HG02884 (cell line): ENCODE measurements around the gene BRPF1.
"Not testable (repeated sequence)": the region's sequence is repeated elsewhere in the genome, so short reads cannot be mapped to it uniquely, and the experiment has no call there.

ENCODE experiments used
- ATAC-seq: cut with Tn5 transposase; IDR thresholded peaks from one replicate; pipeline ENCODE4 v1.9.1; 2021; ENCODE audit warnings: mild to moderate bottlenecking, moderate library complexity; ENCODE audit not compliant: unreplicated experiment

Gene BRPF1

GRCh38 chr3:9767418-9767817, 35.9 kb downstream of the BRPF1 start:
- ATAC-seq, result no peak

GRCh38 chr3:9768141-9768775, 36.7 kb downstream of the BRPF1 start:
- ATAC-seq, result no peak

- ATAC-seq, result no peak
Observed at GRCh38 chr3:9769012-9769411, 37.5 kb downstream of the BRPF1 start.

GRCh38 chr3:9769426-9770275, 38.1 kb downstream of the BRPF1 start, which contains the start of gene CAMK1:
TSS of gene CAMK1 (minus strand) at chr3:9769947. CDS start at chr3:9767749, 2,198 bp downstream.
- ATAC-seq, result peak; percentile 74

- no peak for ATAC-seq
Observed at GRCh38 chr3:9770276-9770812, 38.8 kb downstream of the BRPF1 start.

- ATAC-seq, result not testable (repeated sequence)
Observed at GRCh38 chr3:9771007-9771406, 39.5 kb downstream of the BRPF1 start.

GRCh38 chr3:9776896-9777693, 45.6 kb downstream of the BRPF1 start:
- ATAC-seq, result no peak

- no peak for ATAC-seq
Observed at GRCh38 chr3:9777694-9778021, 46.1 kb downstream of the BRPF1 start.

GRCh38 chr3:9778143-9779074, 46.9 kb downstream of the BRPF1 start:
- ATAC-seq, result no peak

- ATAC-seq, result no peak
Observed at GRCh38 chr3:9779075-9779593, 47.6 kb downstream of the BRPF1 start.

GRCh38 chr3:9779721-9780457, 48.4 kb downstream of the BRPF1 start:
- ATAC-seq, result peak; percentile 61

- no peak for ATAC-seq
Observed at GRCh38 chr3:9780458-9780812, 48.9 kb downstream of the BRPF1 start.

- ATAC-seq, result no peak
Observed at GRCh38 chr3:9780910-9781309, 49.4 kb downstream of the BRPF1 start.

- no peak for ATAC-seq
Observed at GRCh38 chr3:9781551-9781950, 50.0 kb downstream of the BRPF1 start.

- ATAC-seq, result no peak
Observed at GRCh38 chr3:9781978-9782603, 50.6 kb downstream of the BRPF1 start.

GRCh38 chr3:9782770-9783169, 51.2 kb downstream of the BRPF1 start:
- no peak for ATAC-seq

- no peak for ATAC-seq
Observed at GRCh38 chr3:9783954-9784353, 52.4 kb downstream of the BRPF1 start.

GRCh38 chr3:9784965-9785364, 53.4 kb downstream of the BRPF1 start:
- no peak for ATAC-seq

GRCh38 chr3:9785602-9786001, 54.1 kb downstream of the BRPF1 start:
- ATAC-seq, result no peak
